ENCODE measurements around the gene ULK4. TPM values are rescaled to one million over a fixed set of nuclear protein-coding genes. Genes with fewer than 3 reads are reported as not detected.

The ULK4 gene
- total and polyA plus RNA-seq, 2 of the 8 experiments (the other 6 are each of a cell fraction or from before 2014, with no cell fraction given), result 3.0 to 10.8 TPM

GRCh38 chr3:41251593-41251992, 710.3 kb downstream of the ULK4 start:
- Histone ChIP-seq H2BK120ac (replicated peaks; ENCODE audit: low read depth, low read length) (no peak overlapping the region), H2AK5ac (ENCODE audit: low read depth, low read length) (no peak overlapping the region), H3K79me2 (ENCODE audit: control insufficient read depth in 1 of 2, insufficient read depth in 2 of 2, low read length in 2 of 2) (no peaks in the 10 kb centered on the region), H4K20me1 (replicated peaks in 1 of 2; ENCODE audit: control insufficient read depth in 1 of 2, insufficient read depth in 2 of 2, low read length in 2 of 2) (no peaks in the 10 kb centered on the region), H3K27me3 (replicated peaks in 1 of 4; ENCODE audit: control insufficient read depth in 3 of 4, extremely low read depth in 1 of 4, insufficient read depth in 3 of 4, low read length in 3 of 4) (no peaks in the 10 kb centered on the region), H4K8ac (ENCODE audit: extremely low read depth, insufficient read depth, low read length) (no peak overlapping the region), H3K18ac (ENCODE audit: extremely low read depth, low read length) (no peak overlapping the region), H3K14ac (ENCODE audit: insufficient read length) (no peak overlapping the region), H3K9me3 (ENCODE audit: insufficient read depth in 2 of 2, low read depth in 1 of 2, low read length in 1 of 2) (no peaks in the 10 kb centered on the region), H3K9ac (replicated peaks in 1 of 4; ENCODE audit: extremely low read depth in 1 of 4, low read depth in 3 of 4, low read length in 3 of 4) (no peak overlapping the region), H2BK12ac (ENCODE audit: low read depth, low read length) (no peak overlapping the region), H3K4me3 (ENCODE audit: extremely low read depth in 1 of 4, insufficient read depth in 2 of 4, low read depth in 3 of 4, low read length in 4 of 4) (no peak overlapping the region), H3K23ac (ENCODE audit: insufficient read length) (no peak overlapping the region), H3K56ac (replicated peaks; ENCODE audit: insufficient read length, low read depth, low read length) (no peak overlapping the region), H3K79me1 (ENCODE audit: low read depth, low read length) (no peaks in the 10 kb centered on the region), H3K4ac (replicated peaks; ENCODE audit: insufficient read length, low read depth, low read length) (no peak overlapping the region), H2BK5ac (ENCODE audit: low read depth, low read length) (no peak overlapping the region), H4K91ac (replicated peaks; ENCODE audit: insufficient read length, low read length) (no peak overlapping the region), H2AFZ (ENCODE audit: low read length) (no peak overlapping the region), H2BK15ac (ENCODE audit: low read length) (no peak overlapping the region), H3K4me1 (replicated peaks in 1 of 4; ENCODE audit: control insufficient read depth in 3 of 4, insufficient read depth in 4 of 4, low read length in 3 of 4) (peaks cover 0 to 3% (median 0%) of the 10 kb centered on the region in 4 experiments; a peak in 2 of 7 replicates), H3K27ac (ENCODE audit: low read depth, low read length) (no peak overlapping the region), H4K5ac (ENCODE audit: insufficient read length, low read depth, low read length) (no peak overlapping the region), H3K4me2 (ENCODE audit: insufficient read depth in 1 of 2, low read depth in 2 of 2, low read length in 2 of 2) (no peak overlapping the region), H3K23me2 (ENCODE audit: low read depth, low read length) (no peaks in the 10 kb centered on the region), H3K36me3 (ENCODE audit: control insufficient read depth in 2 of 4, insufficient read depth in 4 of 4, low read length in 3 of 4) (no peaks in the 10 kb centered on the region), H2BK20ac (ENCODE audit: low read length) (no peak overlapping the region)
- CTCF ChIA-PET (ENCODE audit: partially characterized antibody), result no interaction called here
- TF ChIP-seq RNF2 (IDR thresholded peaks at IDR 0.05; ENCODE audit: borderline replicate concordance, low read depth, low read length, missing control alignments, poor library complexity, severe bottlenecking) (no peak), CEBPB (IDR thresholded peaks at IDR 0.05; ENCODE audit: low read depth, low read length) (peak; percentile 79)
- 94% methylated on average over 1 of the region's 1 CpG; no CpG with 5 or more reads in 1 of the 2 experiments for WGBS, 2 experiments (ENCODE audit: extremely low coverage in 1 of 2, insufficient coverage in 1 of 2, insufficient read length in 1 of 2, insufficient replicate concordance in 2 of 2, low coverage in 1 of 2, low lambda C conversion rate in 2 of 2, missing lambda C conversion rate in 1 of 2)
- POLR2A ChIA-PET (ENCODE audit: partially characterized antibody), result interaction anchor here (1.3 kb wide), 1 partner anchor 47 kb away, joined by 3 read pairs; no protein-coding TSS in a partner anchor
- FAIRE-seq, result no peak
- no peak for DNase-seq (ENCODE audit: low read depth in 1 of 2, low spot score in 2 of 2)

Data from H1 (cell line).